Measurements from ENCODE around the gene MEGF10.
"Not testable (repeated sequence)": the region's sequence is repeated elsewhere in the genome, so short reads cannot be mapped to it uniquely, and the experiment has no call there.

The MEGF10 gene

DNA sequence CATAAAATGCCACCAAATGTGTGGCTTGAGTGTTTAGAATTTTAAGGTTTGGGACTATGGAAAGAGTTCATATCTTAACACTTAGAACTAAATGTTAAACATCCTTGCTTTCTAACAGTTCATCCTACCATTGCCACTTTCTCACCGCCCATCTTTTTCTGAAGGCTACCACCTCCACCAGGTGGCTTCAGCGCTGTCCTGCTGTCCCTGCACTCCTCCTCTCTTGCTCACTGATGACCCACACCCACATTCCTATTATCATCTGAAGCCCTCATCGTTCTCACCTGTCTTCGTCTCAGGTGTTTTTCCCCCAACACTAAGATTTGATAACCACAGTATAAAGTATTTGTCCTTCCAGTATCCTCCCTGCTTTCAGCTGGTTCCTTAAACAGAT lies 7.4 kb downstream of the MEGF10 start:
- no peak for DNase-seq (ENCODE audit: low read depth)

DNA sequence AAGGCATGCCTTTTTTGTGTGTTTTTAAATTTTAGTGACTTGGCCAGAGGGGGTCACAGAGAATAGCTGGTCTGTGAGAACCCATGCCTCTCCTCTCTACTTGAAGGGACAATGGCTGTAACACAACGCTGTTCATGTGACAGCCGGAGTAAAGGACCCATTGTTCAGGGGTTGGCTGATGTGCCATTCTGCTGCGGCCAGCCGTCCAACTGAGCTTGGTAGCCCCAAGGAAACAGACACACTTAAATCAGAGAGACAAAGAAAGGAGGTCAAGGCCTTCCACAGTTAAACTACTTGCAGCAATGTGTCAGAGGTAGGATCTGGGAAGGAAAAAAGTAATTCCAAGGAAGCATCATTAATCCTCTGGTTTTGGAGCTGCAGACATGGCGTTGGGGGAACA lies 8.1 kb downstream of the MEGF10 start:
- no peak for DNase-seq (ENCODE audit: low read depth)

- no peak for DNase-seq (ENCODE audit: low read depth)
Observed at GRCh38 chr5:127299678-127300077, 9.1 kb downstream of the MEGF10 start.

DNA sequence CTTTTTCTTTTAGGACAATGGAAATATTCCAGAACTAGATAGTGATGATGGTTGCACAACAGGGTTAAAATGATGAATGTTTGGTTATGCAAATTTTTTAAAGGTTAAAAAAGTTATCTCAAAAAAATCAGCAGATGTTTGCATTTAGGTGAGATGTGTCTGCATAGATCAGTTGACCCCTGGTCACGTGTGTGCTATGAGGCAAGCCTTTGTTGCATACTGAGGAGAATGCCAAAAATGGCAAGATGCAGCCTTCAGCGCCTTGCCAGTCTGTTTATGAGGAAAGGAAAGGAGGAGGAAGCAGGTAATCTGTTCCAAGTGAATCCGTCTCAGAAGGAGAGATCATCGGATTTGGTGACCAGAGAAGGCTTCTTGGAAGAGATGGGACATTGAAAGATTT lies 11.9 kb downstream of the MEGF10 start:
- no peak for DNase-seq (ENCODE audit: low read depth)

- DNase-seq (ENCODE audit: low read depth): no peak
Observed at GRCh38 chr5:127303404-127303803, 12.8 kb downstream of the MEGF10 start.

- DNase-seq (ENCODE audit: low read depth): no peak
Observed at GRCh38 chr5:127305493-127305892, 14.9 kb downstream of the MEGF10 start.

- no peak for DNase-seq (ENCODE audit: low read depth)
Observed at GRCh38 chr5:127306036-127306435, 15.4 kb downstream of the MEGF10 start.

- DNase-seq (ENCODE audit: low read depth): no peak
Observed at GRCh38 chr5:127306647-127307046, 16.1 kb downstream of the MEGF10 start.

- DNase-seq (ENCODE audit: low read depth): no peak
Observed at GRCh38 chr5:127307868-127308267, 17.3 kb downstream of the MEGF10 start.

DNA sequence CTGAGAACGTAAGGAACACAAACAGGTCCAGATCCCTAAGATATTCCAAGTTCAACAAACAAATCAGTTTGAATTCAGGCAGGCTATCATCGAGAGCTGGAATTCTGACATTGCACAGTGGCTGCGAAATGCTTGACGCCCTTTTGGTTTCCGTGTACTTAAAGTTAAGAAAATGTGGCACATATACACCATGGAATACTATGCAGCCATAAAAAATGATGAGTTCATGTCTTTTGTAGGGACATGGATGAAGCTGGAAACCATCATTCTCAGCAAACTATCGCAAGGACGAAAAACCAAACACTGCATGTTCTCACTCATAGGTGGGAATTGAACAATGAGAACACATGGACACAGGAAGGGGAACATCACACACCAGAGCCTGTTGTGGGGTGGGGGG lies 17.7 kb downstream of the MEGF10 start:
- not testable (repeated sequence) for DNase-seq (ENCODE audit: low read depth)

DNA sequence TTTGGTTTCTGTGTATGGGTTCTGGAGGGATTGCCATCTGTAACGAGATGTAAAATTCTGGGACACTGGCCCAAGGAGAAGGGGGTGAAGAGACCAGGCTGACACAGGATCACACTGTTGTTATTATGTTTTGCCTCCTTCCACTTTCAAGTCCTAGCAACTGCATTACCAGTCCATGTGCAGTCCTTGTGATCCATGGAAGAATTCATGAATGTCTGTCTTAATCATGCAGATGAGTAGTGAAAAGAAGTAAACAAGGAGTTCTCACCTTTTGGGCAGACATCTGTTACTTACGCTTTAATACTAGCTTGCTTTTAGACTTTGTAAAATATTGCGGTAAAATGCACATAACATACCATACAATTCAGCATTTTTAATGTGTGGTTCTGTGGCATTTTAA lies 18.3 kb downstream of the MEGF10 start:
- no peak for DNase-seq (ENCODE audit: low read depth)

DNA sequence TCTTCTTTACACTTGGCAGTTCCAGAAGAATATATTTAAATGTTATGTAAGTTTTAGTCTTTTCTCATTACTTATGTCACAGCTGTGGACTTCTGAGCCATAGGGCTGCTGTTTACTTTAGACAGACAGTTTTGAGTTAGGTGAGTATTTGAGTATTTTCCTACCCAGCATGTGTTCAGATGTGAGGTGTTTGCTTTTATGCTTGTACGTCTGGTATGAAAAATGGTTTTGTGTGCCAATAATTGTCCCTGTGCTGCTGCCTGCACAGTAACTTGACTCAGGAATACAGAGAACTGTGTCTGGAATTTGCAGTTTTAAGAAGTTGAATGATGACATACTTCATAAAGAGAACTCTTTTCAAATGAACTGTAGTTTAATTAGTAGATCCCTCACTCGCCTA lies 20.8 kb downstream of the MEGF10 start:
- no peak for DNase-seq (ENCODE audit: low read depth)

GRCh38 chr5:127311781-127312525 lies 21.4 kb downstream of the MEGF10 start:
- DNase-seq (ENCODE audit: low read depth): no peak

GRCh38 chr5:127313379-127313778 lies 22.8 kb downstream of the MEGF10 start:
- no peak for DNase-seq (ENCODE audit: low read depth)

GRCh38 chr5:127313847-127314473 lies 23.4 kb downstream of the MEGF10 start:
- DNase-seq (ENCODE audit: low read depth): no peak

DNA sequence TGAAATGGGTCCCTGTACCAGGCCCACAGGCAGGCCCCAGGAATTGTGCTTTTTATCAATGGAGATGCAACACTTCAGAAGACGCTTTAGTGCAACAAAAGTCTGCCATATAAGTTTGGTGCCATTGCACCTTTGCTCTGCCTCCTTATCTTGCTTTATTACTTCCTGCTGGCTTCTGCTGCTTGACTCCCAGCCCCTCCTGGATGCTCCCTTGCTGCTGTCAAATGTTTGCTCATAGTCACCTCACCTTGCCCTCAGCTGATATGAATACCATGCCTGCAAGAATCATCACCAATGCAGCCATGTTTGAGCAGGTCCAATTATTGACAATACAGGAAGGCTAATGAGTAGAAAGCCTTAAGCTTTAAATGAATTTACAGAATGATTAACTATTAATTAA lies 25.4 kb downstream of the MEGF10 start:
- DNase-seq (ENCODE audit: low read depth): no peak

GRCh38 chr5:127317385-127317784 lies 26.8 kb downstream of the MEGF10 start:
- not testable (repeated sequence) for DNase-seq (ENCODE audit: low read depth)

- no peak for DNase-seq (ENCODE audit: low read depth)
Observed at GRCh38 chr5:127320032-127320965, 29.7 kb downstream of the MEGF10 start.

DNA sequence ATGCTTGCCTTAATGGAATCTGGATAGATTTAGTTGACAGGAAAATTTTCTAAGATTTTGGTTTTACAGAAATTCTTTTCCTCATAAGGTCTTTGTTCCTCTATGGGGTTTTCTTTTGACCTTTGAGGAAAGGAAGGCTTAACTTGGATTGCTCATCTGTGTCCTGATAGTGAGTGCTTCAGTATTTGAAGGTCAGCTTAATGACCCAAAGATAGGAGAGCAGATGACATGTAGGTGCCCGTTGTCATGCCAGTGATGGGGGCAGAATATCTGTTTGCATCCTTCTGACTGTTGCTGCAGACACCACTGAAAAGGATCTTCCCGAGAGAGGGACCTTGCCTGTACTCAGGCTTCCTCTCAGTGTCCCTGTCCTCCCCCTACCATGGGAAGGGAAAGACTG lies 30.9 kb downstream of the MEGF10 start:
- no peak for DNase-seq (ENCODE audit: low read depth)

- DNase-seq (ENCODE audit: low read depth): no peak
Observed at GRCh38 chr5:127322403-127322802, 31.8 kb downstream of the MEGF10 start.

DNA sequence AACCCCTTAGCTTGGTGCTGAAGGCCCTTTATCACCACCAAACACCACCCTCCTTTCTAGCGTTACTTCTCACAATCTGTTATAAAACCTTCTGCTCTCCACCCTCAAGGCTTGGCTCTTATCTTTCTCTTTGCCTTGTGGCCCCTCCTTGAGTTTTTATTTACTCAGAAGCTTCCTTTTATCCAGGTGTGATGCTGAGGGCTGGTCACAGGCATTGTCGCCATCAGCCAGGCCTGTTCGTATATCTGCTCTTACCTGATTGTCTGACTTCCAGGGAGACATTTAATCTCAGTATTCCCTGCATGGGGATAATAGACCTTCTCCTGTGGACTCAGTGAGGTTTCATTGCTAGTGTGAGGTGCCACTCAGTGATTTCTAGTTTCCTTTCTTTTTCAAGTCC lies 34.2 kb downstream of the MEGF10 start:
- DNase-seq (ENCODE audit: low read depth): no peak

DNA sequence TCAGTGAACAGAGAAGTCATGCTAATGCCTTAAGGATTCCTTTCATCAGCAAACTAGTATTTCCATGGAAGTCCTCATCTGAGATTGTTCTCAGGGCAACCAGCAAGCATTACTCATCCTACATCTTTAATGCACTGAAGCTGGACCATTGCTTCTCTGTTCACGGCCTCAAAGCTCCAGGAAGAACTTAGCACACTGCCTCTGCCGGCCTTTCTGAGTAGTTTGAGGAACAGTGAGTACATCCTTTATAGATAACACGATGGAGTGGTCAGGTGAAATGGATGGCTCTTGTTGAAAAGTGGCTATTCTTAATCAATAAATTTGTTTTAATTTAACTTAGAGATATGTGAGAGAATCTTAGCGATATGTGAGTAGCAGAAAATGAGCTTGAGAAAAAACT lies 35.8 kb downstream of the MEGF10 start:
- DNase-seq (ENCODE audit: low read depth): no peak
